Endothelial cell of umbilical vein (primary cell): ENCODE results near the gene KIF27.
"Not testable (repeated sequence)": the region's sequence is repeated elsewhere in the genome, so short reads cannot be mapped to it uniquely, and the experiment has no call there.

Experiments
- FOS ChIP-seq: IDR thresholded peaks from 2 replicates; pipeline ENCODE4 v1.6.1; 2011; ENCODE audit warnings: mild to moderate bottlenecking, low read length, moderate library complexity, borderline replicate concordance; ENCODE audit not compliant: insufficient read depth
- POLR2A ChIP-seq: IDR thresholded peaks from 2 replicates; pipeline ENCODE4 v1.6.1; 2012; ENCODE audit warnings: low read depth, mild to moderate bottlenecking, control low read depth, low read length
- POLR2AphosphoS5 ChIP-seq: IDR thresholded peaks from 2 replicates; pipeline ENCODE4 v1.6.1; 2012; ENCODE audit warnings: low read depth, mild to moderate bottlenecking, control low read depth, low read length, moderate library complexity; ENCODE audit not compliant: insufficient read depth
- TF ChIP-seq, protein P1 (sequence below), 2 donors: IDR thresholded peaks; 1 replicate in 1 of 2; 2 replicates in 1 of 2; pipeline ENCODE4 v1.5.1; 2011; ENCODE audit warnings: low read length in 2 of 2, mild to moderate bottlenecking in 2 of 2, moderate library complexity in 2 of 2, control low read depth in 1 of 2, inconsistent platforms in 1 of 2, low read depth in 1 of 2; ENCODE audit not compliant: insufficient read depth in 1 of 2; ENCODE audit errors: extremely low read depth in 1 of 2

DNA sequence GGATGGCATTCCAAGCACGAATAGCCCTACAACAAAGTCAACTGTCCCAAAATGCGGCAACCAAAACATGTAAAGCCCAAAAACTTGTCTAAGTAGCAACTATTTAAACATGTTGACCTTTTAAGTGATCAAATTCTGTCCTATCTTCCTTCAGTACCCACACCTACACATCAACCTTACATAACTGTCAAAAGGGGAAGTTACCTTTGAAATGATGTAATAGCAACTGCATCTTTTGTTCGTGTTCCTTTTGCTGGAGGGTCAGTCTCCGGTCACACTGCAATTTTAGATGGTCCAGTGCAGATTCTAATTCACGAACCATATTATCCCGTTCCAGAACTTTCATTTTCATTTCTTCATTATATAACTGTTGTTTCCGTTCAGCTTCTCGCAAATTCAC lies 71.3 kb downstream of the KIF27 start:
- not testable (repeated sequence) for TF ChIP-seq POLR2A, POLR2AphosphoS5, FOS
- TF ChIP-seq, protein P1, sequence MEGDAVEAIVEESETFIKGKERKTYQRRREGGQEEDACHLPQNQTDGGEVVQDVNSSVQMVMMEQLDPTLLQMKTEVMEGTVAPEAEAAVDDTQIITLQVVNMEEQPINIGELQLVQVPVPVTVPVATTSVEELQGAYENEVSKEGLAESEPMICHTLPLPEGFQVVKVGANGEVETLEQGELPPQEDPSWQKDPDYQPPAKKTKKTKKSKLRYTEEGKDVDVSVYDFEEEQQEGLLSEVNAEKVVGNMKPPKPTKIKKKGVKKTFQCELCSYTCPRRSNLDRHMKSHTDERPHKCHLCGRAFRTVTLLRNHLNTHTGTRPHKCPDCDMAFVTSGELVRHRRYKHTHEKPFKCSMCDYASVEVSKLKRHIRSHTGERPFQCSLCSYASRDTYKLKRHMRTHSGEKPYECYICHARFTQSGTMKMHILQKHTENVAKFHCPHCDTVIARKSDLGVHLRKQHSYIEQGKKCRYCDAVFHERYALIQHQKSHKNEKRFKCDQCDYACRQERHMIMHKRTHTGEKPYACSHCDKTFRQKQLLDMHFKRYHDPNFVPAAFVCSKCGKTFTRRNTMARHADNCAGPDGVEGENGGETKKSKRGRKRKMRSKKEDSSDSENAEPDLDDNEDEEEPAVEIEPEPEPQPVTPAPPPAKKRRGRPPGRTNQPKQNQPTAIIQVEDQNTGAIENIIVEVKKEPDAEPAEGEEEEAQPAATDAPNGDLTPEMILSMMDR (IDR thresholded peaks at IDR 0.05; ENCODE audit: extremely low read depth in 1 of 2, insufficient read depth in 1 of 2, low read depth in 1 of 2, low read length in 2 of 2) = not testable (repeated sequence)
